Measurements from ENCODE around the gene IFIH1.

The IFIH1 gene

DNA sequence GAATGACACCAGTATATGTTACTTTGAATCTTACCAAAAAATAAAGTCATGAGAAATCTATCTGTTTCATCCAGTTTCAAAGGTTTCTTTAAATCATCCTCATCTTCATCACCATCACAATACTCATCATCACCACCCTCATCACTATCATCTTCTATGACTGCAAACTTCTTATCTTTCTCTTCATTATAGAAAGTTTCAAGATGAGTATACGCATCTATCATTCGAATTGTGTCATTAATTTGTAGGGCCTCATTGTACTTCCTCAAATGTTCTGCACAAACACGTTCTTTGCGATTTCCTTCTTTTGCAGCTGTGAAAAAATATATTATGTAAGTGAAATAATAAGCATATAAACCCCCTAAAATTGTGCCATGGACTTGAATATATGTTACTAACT, 41.1 kb downstream of the IFIH1 start:
- Histone ChIP-seq H4K20me1 (ENCODE audit: insufficient read depth, low read length) (no peaks in the 10 kb centered on the region), H3K27me3 (replicated peaks; ENCODE audit: insufficient read depth, low read length) (no peaks in the 10 kb centered on the region), H3K9ac (ENCODE audit: low read length) (no peak overlapping the region), H3K4me1 (ENCODE audit: low read length) (no peaks in the 10 kb centered on the region), H3K4me3 (ENCODE audit: low read length) (no peak overlapping the region), H3K36me3 (replicated peaks; ENCODE audit: insufficient read depth, low read length) (no peaks in the 10 kb centered on the region; the same call in 1 of the 2 replicates), H3F3A (ENCODE audit: insufficient read depth, low read length) (no peaks in the 10 kb centered on the region), H3K79me2 (ENCODE audit: low read length) (no peaks in the 10 kb centered on the region), H3K9me2 (replicated peaks; ENCODE audit: insufficient read depth, low read length) (no peaks in the 10 kb centered on the region), H2AFZ (ENCODE audit: low read length) (no peak overlapping the region), H3K9me3 (replicated peaks; ENCODE audit: insufficient read depth, low read length) (no peaks in the 10 kb centered on the region), H3K4me2 (ENCODE audit: low read depth, low read length) (no peak overlapping the region), H3K27ac (ENCODE audit: low read length) (no peak overlapping the region)
- TF ChIP-seq EZH2 (optimal IDR thresholded peaks at IDR 0.05; ENCODE audit: low read depth, low read length): no peak
- TF ChIP-seq EZH2phosphoT487 (IDR thresholded peaks at IDR 0.05; ENCODE audit: low read length): no peak
- TF ChIP-seq, protein P1, sequence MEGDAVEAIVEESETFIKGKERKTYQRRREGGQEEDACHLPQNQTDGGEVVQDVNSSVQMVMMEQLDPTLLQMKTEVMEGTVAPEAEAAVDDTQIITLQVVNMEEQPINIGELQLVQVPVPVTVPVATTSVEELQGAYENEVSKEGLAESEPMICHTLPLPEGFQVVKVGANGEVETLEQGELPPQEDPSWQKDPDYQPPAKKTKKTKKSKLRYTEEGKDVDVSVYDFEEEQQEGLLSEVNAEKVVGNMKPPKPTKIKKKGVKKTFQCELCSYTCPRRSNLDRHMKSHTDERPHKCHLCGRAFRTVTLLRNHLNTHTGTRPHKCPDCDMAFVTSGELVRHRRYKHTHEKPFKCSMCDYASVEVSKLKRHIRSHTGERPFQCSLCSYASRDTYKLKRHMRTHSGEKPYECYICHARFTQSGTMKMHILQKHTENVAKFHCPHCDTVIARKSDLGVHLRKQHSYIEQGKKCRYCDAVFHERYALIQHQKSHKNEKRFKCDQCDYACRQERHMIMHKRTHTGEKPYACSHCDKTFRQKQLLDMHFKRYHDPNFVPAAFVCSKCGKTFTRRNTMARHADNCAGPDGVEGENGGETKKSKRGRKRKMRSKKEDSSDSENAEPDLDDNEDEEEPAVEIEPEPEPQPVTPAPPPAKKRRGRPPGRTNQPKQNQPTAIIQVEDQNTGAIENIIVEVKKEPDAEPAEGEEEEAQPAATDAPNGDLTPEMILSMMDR (IDR thresholded peaks at IDR 0.05; ENCODE audit: low read length): no peak
- no peak for DNase-seq

DNA sequence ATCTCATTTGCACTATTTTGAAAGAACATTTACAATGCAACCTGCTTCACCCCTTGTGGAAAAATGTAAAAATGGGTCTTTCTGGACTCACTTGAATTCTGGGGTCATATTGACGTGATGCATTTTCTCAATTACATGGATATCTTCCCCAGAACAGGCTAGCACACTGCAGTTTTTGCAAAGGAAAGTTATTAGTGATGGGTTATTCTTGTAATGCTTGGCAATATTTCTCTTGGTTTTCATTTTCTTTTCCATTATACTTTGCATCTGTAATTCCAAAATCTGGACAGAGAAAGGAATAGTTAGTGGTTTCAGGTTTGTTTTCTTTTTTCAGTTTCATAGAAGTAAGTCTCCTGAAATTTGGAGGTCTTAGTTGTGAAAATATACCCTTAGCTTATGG, 50.5 kb downstream of the IFIH1 start:
- H3K9me3 ChIP-seq (replicated peaks; ENCODE audit: insufficient read depth, low read length): no peaks in the 10 kb centered on the region
- H3K27me3 ChIP-seq (replicated peaks; ENCODE audit: insufficient read depth, low read length): no peaks in the 10 kb centered on the region
- no peak overlapping the region for H3K9ac ChIP-seq (ENCODE audit: low read length)
- no peaks in the 10 kb centered on the region for H3K4me1 ChIP-seq (ENCODE audit: low read length)
- no peak for DNase-seq
- no peaks in the 10 kb centered on the region for H4K20me1 ChIP-seq (ENCODE audit: insufficient read depth, low read length)
- TF ChIP-seq EZH2 (optimal IDR thresholded peaks at IDR 0.05; ENCODE audit: low read depth, low read length) (no peak), EZH2phosphoT487 (IDR thresholded peaks at IDR 0.05; ENCODE audit: low read length) (no peak)
- TF ChIP-seq, protein P1 (IDR thresholded peaks at IDR 0.05; ENCODE audit: low read length): no peak
- no peaks in the 10 kb centered on the region for H3F3A ChIP-seq (ENCODE audit: insufficient read depth, low read length)
- no peak overlapping the region for H3K4me3 ChIP-seq (ENCODE audit: low read length)
- H3K27ac ChIP-seq (ENCODE audit: low read length): no peak overlapping the region
- H3K4me2 ChIP-seq (ENCODE audit: low read depth, low read length): no peak overlapping the region
- H3K36me3 ChIP-seq (replicated peaks; ENCODE audit: insufficient read depth, low read length): no peaks in the 10 kb centered on the region; the same call in 1 of the 2 replicates
- no peaks in the 10 kb centered on the region for H3K9me2 ChIP-seq (replicated peaks; ENCODE audit: insufficient read depth, low read length)
- H2AFZ ChIP-seq (ENCODE audit: low read length): no peak overlapping the region
- H3K79me2 ChIP-seq (ENCODE audit: low read length): no peaks in the 10 kb centered on the region

DNA sequence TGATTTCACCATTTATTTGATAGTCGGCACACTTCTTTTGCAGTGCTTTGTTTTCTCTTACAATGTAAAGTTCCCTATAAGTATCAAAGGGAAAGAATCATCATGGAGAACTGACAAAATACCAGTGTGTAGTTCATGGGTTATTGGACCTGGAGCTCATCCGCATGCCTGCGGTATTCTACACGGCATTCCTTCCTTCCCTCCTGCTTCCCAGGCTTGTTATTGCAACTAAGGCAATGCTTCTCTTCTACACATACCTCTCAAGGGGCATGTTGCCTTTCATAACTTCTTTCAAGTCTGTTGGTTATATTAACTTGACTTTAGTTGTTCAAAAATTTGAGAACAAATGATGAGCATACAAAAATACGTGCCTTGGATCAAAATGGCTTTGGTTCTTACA, 51.0 kb downstream of the IFIH1 start:
- Histone ChIP-seq H3K27ac (ENCODE audit: low read length) (no peak overlapping the region), H3F3A (ENCODE audit: insufficient read depth, low read length) (no peaks in the 10 kb centered on the region), H3K4me1 (ENCODE audit: low read length) (no peaks in the 10 kb centered on the region), H2AFZ (ENCODE audit: low read length) (no peak overlapping the region), H3K9ac (ENCODE audit: low read length) (no peak overlapping the region), H3K4me3 (ENCODE audit: low read length) (no peak overlapping the region), H3K9me2 (replicated peaks; ENCODE audit: insufficient read depth, low read length) (no peaks in the 10 kb centered on the region), H3K79me2 (ENCODE audit: low read length) (no peaks in the 10 kb centered on the region), H3K4me2 (ENCODE audit: low read depth, low read length) (no peak overlapping the region), H4K20me1 (ENCODE audit: insufficient read depth, low read length) (no peaks in the 10 kb centered on the region), H3K9me3 (replicated peaks; ENCODE audit: insufficient read depth, low read length) (no peaks in the 10 kb centered on the region), H3K27me3 (replicated peaks; ENCODE audit: insufficient read depth, low read length) (no peaks in the 10 kb centered on the region), H3K36me3 (replicated peaks; ENCODE audit: insufficient read depth, low read length) (no peaks in the 10 kb centered on the region)
- DNase-seq: no peak
- TF ChIP-seq, protein P1 (IDR thresholded peaks at IDR 0.05; ENCODE audit: low read length): no peak
- TF ChIP-seq EZH2 (optimal IDR thresholded peaks at IDR 0.05; ENCODE audit: low read depth, low read length) (no peak), EZH2phosphoT487 (IDR thresholded peaks at IDR 0.05; ENCODE audit: low read length) (no peak)
